ENCODE measurements around the gene AP1G2. TPM values are rescaled to one million over a fixed set of nuclear protein-coding genes. Genes with fewer than 3 reads are reported as not detected.

The AP1G2 gene
- total and polyA plus RNA-seq, 2 of the 13 experiments (the other 11 are each of a cell fraction or from before 2014, with no cell fraction given) = 96.9 to 611 TPM

- TF ChIP-seq NFYC (CRISPR knock-in tag; IDR thresholded peaks at IDR 0.05) = peak; percentile 15; the same call in 1 of the 2 replicates
- peak; percentile 15 for TF ChIP-seq HNRNPH1 (optimal IDR thresholded peaks at IDR 0.05; ENCODE audit: low read depth, low read length)
- TF ChIP-seq PHF5A (CRISPR knock-in tag; IDR thresholded peaks at IDR 0.05; ENCODE audit: low read depth, unreplicated experiment) = peak; percentile 24
- peak; percentile 70; the same call in 1 of the 2 replicates for TF ChIP-seq ZNF746 (CRISPR knock-in tag; IDR thresholded peaks at IDR 0.05)
- TF ChIP-seq ZNF605 (CRISPR knock-in tag; IDR thresholded peaks at IDR 0.05) = 0 out of 2 replicates have a peak, but pooled peaks have one; percentile 25
- peak; percentile 55; the same call in 1 of the 2 replicates for TF ChIP-seq GLI4 (CRISPR knock-in tag; IDR thresholded peaks at IDR 0.05; ENCODE audit: borderline replicate concordance)
- no peak; the same call in 1 of the 2 replicates for TF ChIP-seq BORCS8-MEF2B (CRISPR knock-in tag; IDR thresholded peaks at IDR 0.05)
- peak; percentile 59 to 70 for TF ChIP-seq POLR2A (IDR thresholded peaks at IDR 0.05; ENCODE audit: insufficient read depth in 1 of 2, low read depth in 2 of 2, low read length in 2 of 2)
- peak; percentile 24; the same call in 1 of the 2 replicates for TF ChIP-seq ZNF577 (CRISPR knock-in tag; IDR thresholded peaks at IDR 0.05; ENCODE audit: borderline replicate concordance, low read depth)
- no peak for TF ChIP-seq MTA3 (CRISPR knock-in tag; IDR thresholded peaks at IDR 0.05)
- peak; percentile 79; the same call in 1 of the 2 replicates for TF ChIP-seq FOXK1 (CRISPR knock-in tag; IDR thresholded peaks at IDR 0.05; ENCODE audit: borderline replicate concordance, low read depth)
- TF ChIP-seq HNF1A (IDR thresholded peaks at IDR 0.05; ENCODE audit: low read depth) = peak; percentile 78
- TF ChIP-seq HNF1A (CRISPR knock-in tag; IDR thresholded peaks at IDR 0.05; ENCODE audit: borderline replicate concordance) = peak; percentile 81
- TF ChIP-seq PRPF4 (IDR thresholded peaks at IDR 0.05; ENCODE audit: low read depth, low read length, poor library complexity, severe bottlenecking) = peak; percentile 10
- peak; percentile 58 for TF ChIP-seq POGZ (CRISPR knock-in tag; IDR thresholded peaks at IDR 0.05)
- TF ChIP-seq, protein P1, sequence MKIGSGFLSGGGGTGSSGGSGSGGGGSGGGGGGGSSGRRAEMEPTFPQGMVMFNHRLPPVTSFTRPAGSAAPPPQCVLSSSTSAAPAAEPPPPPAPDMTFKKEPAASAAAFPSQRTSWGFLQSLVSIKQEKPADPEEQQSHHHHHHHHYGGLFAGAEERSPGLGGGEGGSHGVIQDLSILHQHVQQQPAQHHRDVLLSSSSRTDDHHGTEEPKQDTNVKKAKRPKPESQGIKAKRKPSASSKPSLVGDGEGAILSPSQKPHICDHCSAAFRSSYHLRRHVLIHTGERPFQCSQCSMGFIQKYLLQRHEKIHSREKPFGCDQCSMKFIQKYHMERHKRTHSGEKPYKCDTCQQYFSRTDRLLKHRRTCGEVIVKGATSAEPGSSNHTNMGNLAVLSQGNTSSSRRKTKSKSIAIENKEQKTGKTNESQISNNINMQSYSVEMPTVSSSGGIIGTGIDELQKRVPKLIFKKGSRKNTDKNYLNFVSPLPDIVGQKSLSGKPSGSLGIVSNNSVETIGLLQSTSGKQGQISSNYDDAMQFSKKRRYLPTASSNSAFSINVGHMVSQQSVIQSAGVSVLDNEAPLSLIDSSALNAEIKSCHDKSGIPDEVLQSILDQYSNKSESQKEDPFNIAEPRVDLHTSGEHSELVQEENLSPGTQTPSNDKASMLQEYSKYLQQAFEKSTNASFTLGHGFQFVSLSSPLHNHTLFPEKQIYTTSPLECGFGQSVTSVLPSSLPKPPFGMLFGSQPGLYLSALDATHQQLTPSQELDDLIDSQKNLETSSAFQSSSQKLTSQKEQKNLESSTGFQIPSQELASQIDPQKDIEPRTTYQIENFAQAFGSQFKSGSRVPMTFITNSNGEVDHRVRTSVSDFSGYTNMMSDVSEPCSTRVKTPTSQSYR (CRISPR knock-in tag; IDR thresholded peaks at IDR 0.05; ENCODE audit: borderline replicate concordance) = peak; percentile 60; the same call in 1 of the 2 replicates
- TF ChIP-seq ZNF629 (CRISPR knock-in tag; conservative IDR thresholded peaks at IDR 0.05) = peak; percentile 56; the same call in 1 of the 2 replicates
- peak; percentile 5; the same call in 1 of the 2 replicates for TF ChIP-seq ETV6 (CRISPR knock-in tag; conservative IDR thresholded peaks at IDR 0.05)
- peak; percentile 85 for TF ChIP-seq SIX1 (CRISPR knock-in tag; IDR thresholded peaks at IDR 0.05; ENCODE audit: borderline replicate concordance)
- peak; percentile 65 for TF ChIP-seq ZNF883 (CRISPR knock-in tag; IDR thresholded peaks at IDR 0.05; ENCODE audit: not compliant biosample characterization)
- TF ChIP-seq SOX6 (IDR thresholded peaks at IDR 0.05) = no peak
- peak; percentile 86 for TF ChIP-seq SOX6 (CRISPR knock-in tag; IDR thresholded peaks at IDR 0.05)
- TF ChIP-seq BCL6 (CRISPR knock-in tag; IDR thresholded peaks at IDR 0.05) = peak; percentile 62
- TF ChIP-seq NKX3-1 (CRISPR knock-in tag; IDR thresholded peaks at IDR 0.05) = no peak
- peak; percentile 62 for TF ChIP-seq MTF2 (CRISPR knock-in tag; IDR thresholded peaks at IDR 0.05; ENCODE audit: borderline replicate concordance)
Observed at GRCh38 chr14:23610090-23610814, 42.7 kb upstream of the AP1G2 start (continued).
